OCI-LY1 (cell line): ENCODE measurements around the gene CDH23.

ENCODE experiments used
- EZH2 ChIP-seq: fragments of 200-600 bp; sonication (generic), shearing (Covaris generic); IDR thresholded peaks from 2 replicates; pipeline ENCODE4 v1.8.0; 2017; ENCODE audit warnings: borderline replicate concordance, mixed run types, mild to moderate bottlenecking, antibody characterized with exemption, low read length, moderate library complexity, mixed read lengths
- TF ChIP-seq, protein P1 (sequence below): fragments of 200-600 bp; sonication (generic), shearing (Covaris generic); IDR thresholded peaks from 2 replicates; pipeline ENCODE4 v1.5.1; 2017; ENCODE audit warnings: mild to moderate bottlenecking, antibody characterized with exemption, low read length, moderate library complexity, mixed read lengths

DNA sequence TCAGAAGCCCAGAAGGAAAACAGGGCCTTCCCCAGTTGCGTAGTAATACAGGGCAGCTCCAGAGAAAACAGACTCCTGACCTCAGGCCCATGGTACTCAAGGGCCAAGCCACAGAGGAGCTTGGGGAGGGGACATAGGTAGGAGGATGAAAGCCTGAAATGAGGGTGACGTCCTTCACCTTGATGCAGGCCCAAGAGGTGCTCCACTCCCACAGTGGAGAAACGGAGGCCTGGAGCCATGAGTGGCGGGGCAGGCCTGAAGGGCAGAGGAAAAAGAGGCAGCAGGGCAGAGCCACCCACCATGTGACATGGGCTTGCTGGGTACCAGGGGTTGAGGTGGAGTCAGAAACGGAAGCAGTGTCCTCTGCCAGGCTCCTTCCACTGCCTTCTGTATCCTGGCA is 239.9 kb downstream of the CDH23 start:
- TF ChIP-seq, protein P1, sequence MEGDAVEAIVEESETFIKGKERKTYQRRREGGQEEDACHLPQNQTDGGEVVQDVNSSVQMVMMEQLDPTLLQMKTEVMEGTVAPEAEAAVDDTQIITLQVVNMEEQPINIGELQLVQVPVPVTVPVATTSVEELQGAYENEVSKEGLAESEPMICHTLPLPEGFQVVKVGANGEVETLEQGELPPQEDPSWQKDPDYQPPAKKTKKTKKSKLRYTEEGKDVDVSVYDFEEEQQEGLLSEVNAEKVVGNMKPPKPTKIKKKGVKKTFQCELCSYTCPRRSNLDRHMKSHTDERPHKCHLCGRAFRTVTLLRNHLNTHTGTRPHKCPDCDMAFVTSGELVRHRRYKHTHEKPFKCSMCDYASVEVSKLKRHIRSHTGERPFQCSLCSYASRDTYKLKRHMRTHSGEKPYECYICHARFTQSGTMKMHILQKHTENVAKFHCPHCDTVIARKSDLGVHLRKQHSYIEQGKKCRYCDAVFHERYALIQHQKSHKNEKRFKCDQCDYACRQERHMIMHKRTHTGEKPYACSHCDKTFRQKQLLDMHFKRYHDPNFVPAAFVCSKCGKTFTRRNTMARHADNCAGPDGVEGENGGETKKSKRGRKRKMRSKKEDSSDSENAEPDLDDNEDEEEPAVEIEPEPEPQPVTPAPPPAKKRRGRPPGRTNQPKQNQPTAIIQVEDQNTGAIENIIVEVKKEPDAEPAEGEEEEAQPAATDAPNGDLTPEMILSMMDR: no peak
- no peak for TF ChIP-seq EZH2
